CD1c-positive myeloid dendritic cell (primary cell): ENCODE measurements around the gene OR5D16.
"Not testable (repeated sequence)": the region's sequence is repeated elsewhere in the genome, so short reads cannot be mapped to it uniquely, and the experiment has no call there.

Source experiments
- DNase-seq: peaks from one replicate; pipeline ENCODE4 v3.0.0-alpha.2; 2016; ENCODE audit errors: extremely low spot score

The OR5D16 gene

GRCh38 chr11:55838452-55838851, at the start of gene OR5D16:
Gene OR5D16 (plus strand): TSS chr11:55838752. CDS start chr11:55838752, 0 bp downstream.
- no peak for DNase-seq

GRCh38 chr11:55791606-55792005, 46.9 kb upstream of the OR5D16 start:
- no peak for DNase-seq

DNA sequence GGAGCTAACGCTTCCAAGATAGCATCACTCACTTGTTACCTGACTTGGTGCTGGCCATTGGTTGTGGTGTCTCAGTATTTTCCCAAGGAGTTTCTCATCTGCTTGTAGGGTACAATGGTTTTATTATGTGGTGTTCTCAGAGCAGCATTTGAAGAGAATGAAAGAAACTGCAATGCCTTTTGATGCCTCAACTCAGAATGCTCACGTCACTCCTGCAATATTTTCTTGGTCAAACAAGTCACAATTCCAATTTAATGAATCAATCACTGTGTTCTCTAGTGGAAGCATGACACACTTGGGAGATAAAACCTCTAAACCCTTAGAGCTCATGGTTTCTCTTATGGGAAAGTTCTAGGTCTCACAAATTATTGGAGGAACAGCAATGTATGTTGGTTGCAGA, 45.2 kb upstream of the OR5D16 start:
- DNase-seq: no peak

DNA sequence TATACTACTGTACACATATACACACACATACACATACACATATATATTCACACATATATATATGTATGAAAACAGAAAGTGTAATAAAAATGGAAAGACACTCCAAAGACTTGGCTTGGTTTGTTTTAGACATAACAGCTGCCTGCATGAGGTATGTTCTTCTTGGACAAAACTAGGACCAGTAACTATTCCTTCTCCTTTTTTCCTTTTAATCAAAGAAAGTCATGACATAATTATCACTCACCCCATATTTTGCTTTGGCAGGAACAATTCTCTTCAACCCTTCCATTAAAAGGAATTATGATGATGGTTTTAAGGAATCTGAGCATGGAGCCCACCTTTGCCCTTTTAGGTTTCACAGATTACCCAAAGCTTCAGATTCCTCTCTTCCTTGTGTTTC, 43.3 kb upstream of the OR5D16 start, which contains the start of gene OR5D14:
OR5D14 (plus strand) TSS at position 301 of the 400 bp plus-strand sequence; CDS start at position 301, 0 bp downstream.
- no peak for DNase-seq

GRCh38 chr11:55806248-55806647, 32.3 kb upstream of the OR5D16 start:
- no peak for DNase-seq

DNA sequence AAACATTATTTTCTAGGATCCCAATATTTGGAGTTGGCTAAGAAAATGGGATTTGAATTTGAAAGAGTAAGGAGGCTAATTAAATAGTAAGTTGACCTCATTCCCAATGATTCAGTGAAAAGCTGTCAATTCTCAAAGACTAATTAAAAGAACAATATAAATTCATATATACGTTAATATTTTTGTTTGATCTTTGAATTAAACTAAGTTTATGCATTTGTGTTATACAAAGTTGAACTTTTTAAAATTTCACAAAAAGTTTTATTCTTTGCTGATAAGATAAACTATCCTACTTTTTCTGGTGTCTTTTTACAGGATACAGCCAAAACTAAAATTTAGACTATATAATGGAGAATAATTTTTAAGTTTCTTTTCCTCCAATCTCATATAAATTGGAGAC, 27.5 kb upstream of the OR5D16 start, which contains the start of gene OR5L1:
OR5L1 (plus strand) TSS at position 301 of the 400 bp plus-strand sequence. CDS start 100 bp downstream, outside the sequence.
- DNase-seq: no peak

DNA sequence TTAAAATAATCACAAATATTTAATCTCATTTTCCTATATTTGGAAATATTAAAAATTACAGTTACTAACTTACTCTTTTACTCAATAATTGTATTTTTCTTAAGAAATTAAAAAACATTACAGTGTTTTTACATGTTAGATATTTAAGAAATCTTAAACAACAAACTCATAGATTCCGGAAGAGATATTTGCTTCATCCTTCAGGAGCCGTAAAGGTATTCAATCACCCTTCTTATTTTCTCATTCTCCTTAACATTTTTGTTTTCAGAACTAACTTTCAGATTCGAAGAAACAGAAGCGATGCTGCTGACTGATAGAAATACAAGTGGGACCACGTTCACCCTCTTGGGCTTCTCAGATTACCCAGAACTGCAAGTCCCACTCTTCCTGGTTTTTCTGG, 19.2 kb upstream of the OR5D16 start, which contains the start of gene OR5D18:
OR5D18 (plus strand) TSS at position 301 of the 400 bp plus-strand sequence; CDS start at position 301, 0 bp downstream.
- DNase-seq: no peak

DNA sequence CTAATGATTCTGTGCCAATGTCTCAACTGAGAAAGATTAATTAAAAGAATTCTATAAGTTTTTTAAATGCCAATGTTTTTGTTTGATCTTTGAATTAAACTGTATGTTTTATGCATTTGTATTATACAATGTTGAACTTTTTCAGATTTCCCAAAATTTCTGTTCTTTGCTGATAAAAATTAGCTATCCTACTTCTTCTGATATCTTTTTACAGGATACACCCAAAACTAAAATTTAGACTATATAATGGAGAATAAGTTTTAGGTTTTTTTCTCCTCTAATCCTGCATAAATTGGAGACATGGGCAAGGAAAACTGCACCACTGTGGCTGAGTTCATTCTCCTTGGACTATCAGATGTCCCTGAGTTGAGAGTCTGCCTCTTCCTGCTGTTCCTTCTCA, 11.6 kb upstream of the OR5D16 start, which contains the start of gene OR5L2:
OR5L2 (plus strand) TSS at position 301 of the 400 bp plus-strand sequence; CDS start at position 301, 0 bp downstream.
- no peak for DNase-seq

GRCh38 chr11:55847453-55847852, 8.9 kb downstream of the OR5D16 start:
- DNase-seq: no peak

DNA sequence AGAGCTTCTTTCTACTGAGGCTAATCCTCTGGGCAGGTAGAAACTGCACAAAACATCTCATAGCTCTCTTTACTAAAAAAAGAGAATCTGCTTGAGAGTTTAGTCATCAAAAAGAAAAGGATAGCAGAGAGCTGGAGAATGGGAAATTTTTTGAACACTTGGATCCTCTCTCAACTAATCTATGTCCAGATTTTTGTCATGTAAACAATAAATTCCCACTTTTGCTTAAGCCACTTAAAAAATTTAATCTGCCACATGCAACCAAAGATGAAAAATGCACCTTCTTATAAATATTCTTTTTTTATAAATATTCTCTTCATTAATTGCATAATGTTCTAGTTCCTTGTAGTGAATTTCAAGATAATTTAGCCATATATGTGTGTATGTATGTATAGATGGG, 10.5 kb downstream of the OR5D16 start:
- no peak for DNase-seq

- DNase-seq: no peak
Observed at GRCh38 chr11:55852141-55852540, 13.6 kb downstream of the OR5D16 start.

DNA sequence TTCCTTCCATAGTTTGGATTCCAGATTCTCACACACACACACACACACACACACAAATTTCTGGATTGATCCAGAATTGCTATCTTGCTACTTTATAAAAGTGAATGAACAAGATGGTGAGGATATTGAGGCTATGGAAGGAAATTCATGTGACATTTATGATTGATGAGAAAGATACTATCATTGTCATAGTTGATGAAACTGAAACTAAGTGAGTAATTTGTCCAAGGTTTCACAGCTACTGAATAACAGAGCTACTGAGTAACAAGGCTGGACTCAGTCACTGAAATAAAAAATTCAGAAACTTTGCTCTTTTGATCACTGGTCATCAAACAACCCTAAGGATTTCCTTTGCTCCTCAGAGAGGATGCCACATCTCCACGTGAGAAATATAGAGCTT, 16.2 kb downstream of the OR5D16 start:
- no peak for DNase-seq

- DNase-seq: not testable (repeated sequence)
Observed at GRCh38 chr11:55867354-55867753, 28.8 kb downstream of the OR5D16 start.

- DNase-seq: not testable (repeated sequence)
Observed at GRCh38 chr11:55872731-55873130, 34.2 kb downstream of the OR5D16 start.

DNA sequence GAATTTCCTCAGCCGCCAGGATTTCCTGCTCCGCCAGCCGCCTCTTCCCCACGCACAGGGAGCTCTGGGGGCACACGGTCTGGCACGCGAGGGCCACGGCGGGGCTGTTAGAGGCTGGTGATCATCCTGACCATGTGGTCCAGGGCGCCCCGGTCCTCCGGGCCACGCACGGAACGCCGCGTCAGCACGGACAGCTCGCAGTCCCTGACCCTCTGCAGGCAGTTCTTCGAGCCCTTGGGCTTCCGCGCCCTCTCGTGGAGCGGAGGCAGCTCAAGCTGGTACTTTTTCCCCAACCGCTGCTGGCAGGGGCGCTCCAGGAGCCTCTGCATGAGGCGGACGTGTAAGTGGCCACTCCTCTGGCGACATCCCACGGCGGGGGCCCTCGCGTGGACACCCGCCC, 34.6 kb downstream of the OR5D16 start:
- not testable (repeated sequence) for DNase-seq

- DNase-seq: not testable (repeated sequence)
Observed at GRCh38 chr11:55882997-55883396, 44.4 kb downstream of the OR5D16 start, which contains the start of gene TRIM51. Gene TRIM51 (plus strand): TSS chr11:55883297. CDS start chr11:55885429, 2,132 bp downstream.

GRCh38 chr11:55884995-55885394, 46.4 kb downstream of the OR5D16 start:
- DNase-seq: not testable (repeated sequence)

DNA sequence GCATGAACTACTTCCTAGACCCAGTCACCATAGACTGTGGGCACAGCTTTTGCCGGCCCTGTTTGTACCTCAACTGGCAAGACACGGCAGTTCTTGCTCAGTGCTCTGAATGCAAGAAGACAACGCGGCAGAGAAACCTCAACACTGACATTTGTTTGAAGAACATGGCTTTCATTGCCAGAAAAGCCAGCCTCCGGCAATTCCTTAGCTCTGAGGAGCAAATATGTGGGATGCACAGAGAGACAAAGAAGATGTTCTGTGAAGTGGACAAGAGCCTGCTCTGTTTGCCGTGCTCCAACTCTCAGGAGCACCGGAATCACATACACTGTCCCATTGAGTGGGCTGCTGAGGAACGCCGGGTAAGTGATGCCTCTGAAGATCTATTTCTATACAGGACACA, 46.9 kb downstream of the OR5D16 start:
- not testable (repeated sequence) for DNase-seq
